Motor neuron (in vitro differentiated cells): ENCODE measurements around the gene CELA2A. TPM values are rescaled to one million over a fixed set of nuclear protein-coding genes. Genes with fewer than 3 reads are reported as not detected.
A peak's percentile ranks its signal among the peaks of the same experiment; 100 is the strongest.
"Not testable (repeated sequence)": the region's sequence is repeated elsewhere in the genome, so short reads cannot be mapped to it uniquely, and the experiment has no call there.

ENCODE experiments used
- ATAC-seq, 8 experiments: fragments of 200-7000 bp; cut with Tn5 transposase; replicated peaks in 6 of 8; 2 replicates each; pipeline ENCODE4 v1.8.0; 2021; ENCODE audit warnings: mild to moderate bottlenecking in 8 of 8, moderate library complexity in 8 of 8
- H3K27ac ChIP-seq, 2 donors: fragments of 250-450 bp; sonication (Bioruptor Pico); 2 replicates each; pipeline ENCODE4 v1.9.0; 2021; ENCODE audit warnings: antibody characterized with exemption in 2 of 2, mild to moderate bottlenecking in 2 of 2, moderate library complexity in 1 of 2
- H3K4me1 ChIP-seq, 2 donors: fragments of 250-450 bp; sonication (Bioruptor Pico); replicated peaks in 1 of 2; 2 replicates each; pipeline ENCODE4 v1.6.1; 2021; ENCODE audit warnings: antibody characterized with exemption in 2 of 2, mild to moderate bottlenecking in 2 of 2, moderate library complexity in 1 of 2
- H3K4me3 ChIP-seq, 5 donors: fragments of 250-450 bp; sonication (Bioruptor Pico); 2 replicates each; pipeline ENCODE4 v1.9.0; 2021; ENCODE audit warnings: antibody characterized with exemption in 5 of 5, mild to moderate bottlenecking in 5 of 5, moderate library complexity in 4 of 5
- WGBS, 10 experiments: fragments of 450-650 bp; shearing (Covaris generic); methylation state at CpG; one replicate each; pipeline ENCODE4 v1.0.0; 2022; 5-methylcytosine and 5-hydroxymethylcytosine counted together
- in situ Hi-C, 9 experiments: fragments of 400-800 bp; cut with MboI; loops; one replicate each; pipeline ENCODE4 v1.15.0; 2021; ENCODE audit warnings: low sequenced_read_pairs in 9 of 9, low pct_unique_long_range_greater_than_20kb in 2 of 9; ENCODE audit not compliant: unreplicated experiment in 9 of 9
- total RNA-seq, 8 experiments: library from RNA; unstranded; fragments of 300-600 nt; gene quantifications; 2 replicates each; pipeline versions ENCODE4 v1.2.3 to v1.2.4, GENCODE V29; 2022

The CELA2A gene
- total RNA-seq, 8 experiments from 2014 or later, result 1.1 TPM; not detected in 7

DNA sequence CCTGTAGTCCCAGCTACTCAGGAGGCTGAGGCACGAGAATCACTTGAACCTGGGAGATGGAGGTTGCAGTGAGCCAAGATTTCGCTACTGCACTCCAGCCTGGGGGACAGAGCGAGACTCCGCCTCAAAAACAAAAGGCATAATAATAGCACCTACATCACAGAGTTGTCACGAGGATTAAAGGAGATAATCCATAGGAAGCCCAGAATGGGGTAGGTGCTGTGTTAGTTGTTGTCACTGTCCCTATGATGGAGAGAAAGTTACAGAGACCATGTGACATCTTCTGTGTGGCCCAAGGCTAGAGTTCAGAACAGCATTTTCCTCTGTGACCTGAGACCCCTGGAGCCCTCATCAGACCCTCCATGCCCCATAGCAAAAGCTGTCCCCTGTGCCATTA lies 7.4 kb downstream of the CELA2A start:
- 60 to 100% (median 82%) methylated on average over 1 to 5 of the region's 5 CpGs; no CpG with 5 or more reads in 2 of the 10 experiments for WGBS, 10 experiments
- H3K4me3 ChIP-seq, H3K4me1 ChIP-seq, H3K27ac ChIP-seq, ATAC-seq, in situ Hi-C loops: not testable (repeated sequence)

- in situ Hi-C loops, result no loop called here
- no peak overlapping the region for H3K27ac ChIP-seq
- no peak overlapping the region for H3K4me3 ChIP-seq
- 0 to 100% (median 84%) methylated on average over 1 to 6 of the region's 7 CpGs; no CpG with 5 or more reads in 2 of the 10 experiments for WGBS, 10 experiments
- H3K4me1 ChIP-seq, result no peaks in the 10 kb centered on the region
- ATAC-seq, result no peak
Measured at GRCh38 chr1:15465674-15466073, 9.1 kb downstream of the CELA2A start.

DNA sequence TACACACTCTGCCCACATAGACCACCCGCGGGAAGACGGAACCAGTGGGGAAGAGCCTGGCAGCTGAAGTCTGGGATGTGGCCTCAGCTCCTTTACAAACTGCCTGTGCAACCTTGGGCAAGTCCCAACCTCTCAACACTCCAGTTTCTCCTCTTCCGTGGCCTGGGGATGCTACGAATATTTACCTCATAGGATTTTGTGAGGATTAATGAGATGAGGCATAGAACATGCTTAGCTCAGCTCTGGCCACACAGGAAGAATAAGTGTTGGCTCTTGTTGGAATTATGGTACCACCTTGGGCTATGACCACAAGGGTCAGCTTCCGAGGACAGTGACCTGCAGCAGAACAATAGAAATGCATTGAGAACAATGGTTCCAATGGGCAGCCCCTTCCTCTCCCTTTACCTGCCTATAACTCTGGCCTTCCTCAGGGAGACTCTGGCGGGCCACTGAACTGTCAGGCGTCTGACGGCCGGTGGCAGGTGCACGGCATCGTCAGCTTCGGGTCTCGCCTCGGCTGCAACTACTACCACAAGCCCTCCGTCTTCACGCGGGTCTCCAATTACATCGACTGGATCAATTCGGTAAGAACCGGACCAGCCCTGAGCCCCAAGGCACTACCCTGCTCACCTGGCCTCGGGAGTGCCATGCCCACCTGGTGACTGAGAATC lies 10.6 kb downstream of the CELA2A start:
- H3K27ac ChIP-seq, in situ Hi-C loops, H3K4me1 ChIP-seq, H3K4me3 ChIP-seq, ATAC-seq: not testable (repeated sequence)
- WGBS, 10 experiments, result 87 to 100% (median 95%) methylated on average over 1 to 18 of the region's 22 CpGs; no CpG with 5 or more reads in 3 of the 10 experiments

DNA sequence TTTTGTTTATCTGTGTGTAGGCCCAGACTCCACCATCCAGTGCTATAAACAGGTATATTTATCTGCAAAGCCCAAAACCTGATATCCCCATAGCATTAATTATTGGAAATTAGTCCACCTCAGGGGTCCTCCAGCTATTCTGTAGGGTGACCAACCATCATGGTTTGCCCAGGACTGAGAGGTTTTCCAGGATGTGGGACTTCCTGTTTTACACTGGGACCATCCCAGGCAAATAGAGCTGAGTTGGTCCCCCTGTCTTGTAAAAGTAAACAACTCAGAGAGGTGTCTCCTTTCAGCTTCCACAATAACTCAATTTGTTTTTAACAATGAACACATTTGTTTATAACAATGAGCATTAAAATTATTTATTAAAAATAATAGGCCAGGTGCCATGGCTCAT lies 11.6 kb downstream of the CELA2A start:
- H3K27ac ChIP-seq, result no peak overlapping the region
- no peak for ATAC-seq
- H3K4me1 ChIP-seq, result no peaks in the 10 kb centered on the region
- in situ Hi-C loops, result no loop called here
- no peak overlapping the region for H3K4me3 ChIP-seq

DNA sequence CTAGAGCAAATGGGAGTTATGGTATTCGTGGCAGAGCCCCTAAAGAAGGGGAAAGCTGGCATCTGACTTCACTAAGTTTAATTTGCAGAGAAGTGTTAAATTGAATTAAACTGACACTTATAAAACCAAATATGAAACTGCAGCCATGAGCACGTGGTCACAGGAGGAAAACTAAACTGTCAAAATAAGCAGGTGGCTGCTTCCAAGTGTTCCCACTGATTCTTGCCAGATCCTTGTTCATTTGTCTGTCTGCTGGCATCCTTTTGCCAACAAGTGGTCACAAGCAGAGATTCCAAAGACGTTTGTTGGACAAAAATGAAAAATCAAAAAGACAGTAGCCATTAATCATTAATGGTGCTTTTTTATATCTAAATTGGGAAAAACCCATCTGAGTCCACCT lies 12.8 kb downstream of the CELA2A start:
- H3K4me3 ChIP-seq, result no peak overlapping the region
- H3K27ac ChIP-seq, result no peak overlapping the region
- in situ Hi-C loops, result no loop called here
- H3K4me1 ChIP-seq, result no peaks in the 10 kb centered on the region
- WGBS, 10 experiments, result 0 to 76% (median 42%) methylated on average over 1 to 3 of the region's 3 CpGs; no CpG with 5 or more reads in 2 of the 10 experiments
- ATAC-seq, result no peak

DNA sequence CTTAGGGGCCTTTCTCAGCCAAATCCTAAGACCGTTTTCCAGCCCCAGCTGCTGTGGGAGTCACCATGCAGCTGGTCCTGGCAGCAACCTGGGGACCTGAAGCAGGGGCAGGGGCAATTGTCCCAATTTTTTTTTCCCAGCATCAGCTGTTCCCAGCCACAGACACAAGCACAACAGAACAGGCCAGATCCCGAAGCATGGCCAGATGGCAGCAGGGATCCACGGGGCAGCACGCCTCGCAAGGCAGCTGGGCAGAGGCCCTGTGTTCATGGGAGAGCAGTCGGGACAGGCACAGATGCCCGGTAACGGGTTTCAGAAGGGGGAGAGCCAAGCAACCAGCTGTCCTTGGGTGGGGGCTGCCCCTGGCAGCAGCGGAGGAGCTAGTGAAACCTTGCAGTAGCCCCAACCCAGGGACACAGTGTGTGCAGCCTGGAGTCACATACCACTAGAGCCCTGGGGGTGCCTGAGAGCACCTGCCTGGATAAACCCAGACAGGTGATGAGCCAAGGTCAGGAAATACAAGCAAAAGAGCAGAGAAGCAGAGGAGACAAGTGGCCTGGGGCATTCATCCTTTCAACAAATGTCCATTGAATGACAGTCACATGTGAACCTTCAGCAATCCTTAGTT lies 13.4 kb downstream of the CELA2A start:
- H3K4me3 ChIP-seq, in situ Hi-C loops, ATAC-seq, H3K4me1 ChIP-seq, H3K27ac ChIP-seq: not testable (repeated sequence)
- 17 to 100% (median 80%) methylated on average over 1 to 5 of the region's 9 CpGs; no CpG with 5 or more reads in 5 of the 10 experiments for WGBS, 10 experiments

GRCh38 chr1:15471067-15471466 lies 14.5 kb downstream of the CELA2A start:
- in situ Hi-C loops, result not testable (repeated sequence)
- 20 to 98% (median 80%) methylated on average over 1 to 5 of the region's 5 CpGs; no CpG with 5 or more reads in 3 of the 10 experiments for WGBS, 10 experiments

GRCh38 chr1:15471723-15472122 lies 15.2 kb downstream of the CELA2A start:
- H3K4me1 ChIP-seq, H3K4me3 ChIP-seq, ATAC-seq, H3K27ac ChIP-seq, in situ Hi-C loops: not testable (repeated sequence)
- WGBS, 10 experiments, result 20 to 95% (median 78%) methylated on average over 1 to 6 of the region's 6 CpGs; no CpG with 5 or more reads in 2 of the 10 experiments

More at GRCh38 chr1:15471067-15471466, 14.5 kb downstream of the CELA2A start:
- not testable (repeated sequence) for H3K27ac ChIP-seq, H3K4me3 ChIP-seq, ATAC-seq, H3K4me1 ChIP-seq

DNA sequence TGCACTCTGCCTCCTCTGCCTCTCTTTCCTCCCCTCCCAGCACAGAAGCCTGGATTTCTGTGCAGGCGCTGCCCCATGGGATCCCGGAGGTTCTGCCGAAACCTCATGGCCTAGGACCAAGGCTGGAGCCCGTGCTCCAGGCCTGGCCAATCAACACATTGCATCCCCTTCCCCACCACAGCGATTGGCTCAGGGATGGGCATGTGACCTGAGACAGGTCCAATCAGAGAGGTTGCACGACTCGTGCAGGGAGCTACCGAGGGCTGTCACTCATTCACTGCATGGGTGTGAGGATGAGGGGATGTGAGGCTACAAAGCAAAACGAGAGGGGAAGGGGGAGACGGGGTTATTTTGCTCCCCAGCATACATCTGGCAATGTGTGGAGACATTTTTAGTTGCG lies 16.1 kb downstream of the CELA2A start:
- in situ Hi-C loops, result no loop called here
- no peak for ATAC-seq
- no peaks in the 10 kb centered on the region for H3K4me1 ChIP-seq
- H3K27ac ChIP-seq, result no peak overlapping the region
- 50 to 100% (median 95%) methylated on average over 2 to 5 of the region's 11 CpGs; no CpG with 5 or more reads in 4 of the 10 experiments for WGBS, 10 experiments
- H3K4me3 ChIP-seq, result no peak overlapping the region

- in situ Hi-C loops, result no loop called here
- no peaks in the 10 kb centered on the region for H3K4me1 ChIP-seq
- no peak within 1 kb of the TSS for H3K4me3 ChIP-seq
- 0 to 100% (median 74%) methylated on average over 1 to 5 of the region's 5 CpGs; no CpG with 5 or more reads in 2 of the 10 experiments for WGBS, 10 experiments
- no peak within 1 kb of the TSS for H3K27ac ChIP-seq
- no peak for ATAC-seq
Measured at GRCh38 chr1:15475752-15476314, 19.3 kb downstream of the CELA2A start, which contains the start of gene CELA2B. CELA2B (plus strand) TSS chr1:15476104; CDS start chr1:15476126, 22 bp downstream.

DNA sequence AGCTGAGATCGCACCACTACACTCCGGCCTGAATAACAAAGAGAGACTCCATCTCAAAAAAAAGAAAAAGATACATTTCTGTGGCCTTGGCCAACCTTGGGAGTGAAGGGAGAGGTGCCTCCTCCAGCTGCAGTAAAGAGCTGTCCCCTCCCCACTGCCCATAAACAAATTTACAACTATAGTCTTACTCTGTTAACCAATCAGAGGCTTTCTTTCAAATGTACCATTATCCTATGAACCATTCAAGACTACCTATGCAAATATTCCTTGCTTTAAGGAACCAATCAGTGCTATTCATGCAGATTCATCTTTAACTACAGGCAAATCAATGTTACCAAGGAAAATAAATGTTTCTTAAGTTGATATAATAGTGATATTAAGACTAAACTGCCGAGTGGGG lies 20.4 kb downstream of the CELA2A start:
- WGBS, 10 experiments, result 70 to 100% (median 82%) methylated on average over 1 to 3 of the region's 3 CpGs
- in situ Hi-C loops, result no loop called here
- H3K27ac ChIP-seq, result no peak overlapping the region
- no peak overlapping the region for H3K4me3 ChIP-seq
- H3K4me1 ChIP-seq, result no peaks in the 10 kb centered on the region
- ATAC-seq, result peak in 2 of 8 experiments; percentile 28 to 44

GRCh38 chr1:15477646-15478212 lies 21.2 kb downstream of the CELA2A start:
- no peak overlapping the region for H3K4me3 ChIP-seq
- ATAC-seq, result no peak
- no peak overlapping the region for H3K27ac ChIP-seq
- 60 to 95% (median 87%) methylated on average over 1 to 5 of the region's 5 CpGs for WGBS, 10 experiments
- in situ Hi-C loops, result no loop called here
- H3K4me1 ChIP-seq, result no peaks in the 10 kb centered on the region

- Histone ChIP-seq H3K4me1 (no peaks in the 10 kb centered on the region), H3K4me3 (no peak overlapping the region), H3K27ac (no peak overlapping the region)
- no peak for ATAC-seq
- WGBS, 10 experiments, result 66 to 100% (median 91%) methylated on average over 2 to 11 of the region's 11 CpGs
- in situ Hi-C loops, result no loop called here
Measured at GRCh38 chr1:15479654-15480347, 23.3 kb downstream of the CELA2A start.
